HepG2 (cell line): Measurements from ENCODE around the gene EPB42. TPM values are rescaled to one million over a fixed set of nuclear protein-coding genes. Genes with fewer than 3 reads are reported as not detected.

Source experiments
- ATAC-seq: fragments of 200-7000 bp; cut with Tn5 transposase; 3 replicates; pipeline ENCODE4 v1.9.1; 2020; ENCODE audit warnings: mild to moderate bottlenecking, moderate library complexity
- BruUV-seq: library from RNA; stranded (reverse); fragments of 400-500 nt; replicated peaks from 2 replicates; lab custom pipeline; 2021; lab: Mats Ljungman, UMichigan
- CTCF ChIA-PET: fragments of 300-600 bp; formaldehyde crosslinking; extraction: SDS; loops from one replicate; lab custom pipeline; 2021; ENCODE audit warnings: low total read pairs, inconsistent platforms, low intra/inter-chr PET ratio; lab: Yijun Ruan, JAX
- POLR2A ChIA-PET: fragments of 350-600 bp; sonication (Branson Sonifier 250); formaldehyde crosslinking; loops from one replicate; lab custom pipeline; 2020; ENCODE audit warnings: antibody characterized with exemption, inconsistent platforms; lab: Yijun Ruan, JAX
- DNase-seq: peaks from one replicate; pipeline ENCODE4 v3.0.0-alpha.2; 2015; ENCODE audit warnings: low spot score
- FAIRE-seq: peaks from 3 replicates; lab custom pipeline; 2011; peaks lifted over from hg19 to GRCh38; lab: Jason Lieb, UNC
- H2AFZ ChIP-seq: one replicate; pipeline ENCODE4 v1.6.1; 2011; ENCODE audit warnings: low read length, inconsistent platforms
- H3K27ac ChIP-seq: fragments of 300-600 bp; 3 replicates; pipeline ENCODE4 v1.8.0; 2011; ENCODE audit warnings: mixed run types, mild to moderate bottlenecking, mixed read lengths, low read length, inconsistent platforms; ENCODE audit not compliant: insufficient read depth; ENCODE audit errors: extremely low read length
- H3K27me3 ChIP-seq, 2 experiments: fragments of 200-600 bp in 1 of 2; 2 replicates in 1 of 2; 3 replicates in 1 of 2; pipeline versions ENCODE4 v1.6.0 to v1.8.0; 2011; ENCODE audit warnings: low read length in 2 of 2, mild to moderate bottlenecking in 2 of 2, moderate library complexity in 2 of 2, inconsistent platforms in 1 of 2; ENCODE audit not compliant: insufficient read depth in 2 of 2, control insufficient read depth in 1 of 2
- H3K36me3 ChIP-seq, 2 experiments: fragments of 200-600 bp in 1 of 2; replicated peaks in 1 of 2; 2 replicates in 1 of 2; 3 replicates in 1 of 2; pipeline versions ENCODE4 v1.5.1 to v1.8.0; 2011; ENCODE audit warnings: low read length in 2 of 2, inconsistent platforms in 1 of 2; ENCODE audit not compliant: insufficient read depth in 2 of 2, control insufficient read depth in 1 of 2
- H3K4me1 ChIP-seq: 2 replicates; pipeline ENCODE4 v1.5.1; 2012; ENCODE audit warnings: low read length, inconsistent platforms; ENCODE audit not compliant: insufficient read depth
- H3K4me2 ChIP-seq: 2 replicates; pipeline ENCODE4 v1.6.0; 2011; ENCODE audit warnings: low read depth, low read length, inconsistent platforms
- H3K4me3 ChIP-seq, 3 experiments: fragments of 200-600 bp in 1 of 3; sonication (generic), shearing (Covaris generic) in 1 of 3; replicated peaks in 1 of 3; 2 replicates each; pipeline ENCODE4 v1.5.1; 2011 to 2016; ENCODE audit warnings: low read length in 3 of 3, inconsistent platforms in 2 of 3, low read depth in 2 of 3, mild to moderate bottlenecking in 2 of 3, control low read depth in 1 of 3, mixed read lengths in 1 of 3; ENCODE audit not compliant: insufficient read depth in 1 of 3
- H3K79me2 ChIP-seq: one replicate; pipeline ENCODE4 v1.6.1; 2011; ENCODE audit warnings: low read length, inconsistent platforms; ENCODE audit not compliant: insufficient read depth
- H3K9ac ChIP-seq: 2 replicates; pipeline ENCODE4 v1.6.0; 2011; ENCODE audit warnings: mild to moderate bottlenecking, low read depth, low read length, inconsistent platforms; ENCODE audit not compliant: insufficient read depth
- H3K9me3 ChIP-seq: 2 replicates; pipeline ENCODE4 v1.5.1; 2012; ENCODE audit warnings: mild to moderate bottlenecking, low read length
- H4K20me1 ChIP-seq: 2 replicates; pipeline ENCODE4 v1.6.0; 2011; ENCODE audit warnings: inconsistent platforms, mild to moderate bottlenecking, low read length, moderate library complexity; ENCODE audit not compliant: insufficient read depth
- AHR ChIP-seq: IDR thresholded peaks from 2 replicates; pipeline ENCODE4 v1.6.1; 2018; ENCODE audit warnings: missing genetic modification reagents, missing compliant biosample characterization
- RFX5 ChIP-seq: IDR thresholded peaks from 2 replicates; pipeline ENCODE4 v1.6.1; 2011; ENCODE audit warnings: low read depth, low read length, improper control_type of control experiment
- SOX13 ChIP-seq, 3 experiments: fragments of 450-650 bp in 1 of 3; sonication (generic) in 1 of 3; formaldehyde crosslinking in 1 of 3; IDR thresholded peaks in 2 of 3; conservative IDR thresholded peaks in 1 of 3; 2 replicates each; pipeline versions ENCODE4 v1.5.0 to v1.6.1; 2016 to 2020; ENCODE audit warnings: antibody characterized with exemption in 1 of 3, mild to moderate bottlenecking in 1 of 3, missing compliant biosample characterization in 1 of 3, missing genetic modification reagents in 1 of 3, moderate library complexity in 1 of 3
- ZNF138 ChIP-seq: sonication (generic); formaldehyde crosslinking; IDR thresholded peaks from 2 replicates; pipeline ENCODE4 v1.5.0; 2020; ENCODE audit warnings: mild to moderate bottlenecking, low read depth, missing genetic modification reagents
- ZNF775 ChIP-seq: sonication (generic); formaldehyde crosslinking; IDR thresholded peaks from 2 replicates; pipeline ENCODE4 v1.4.0; 2020; ENCODE audit warnings: missing genetic modification reagents, mild to moderate bottlenecking, moderate library complexity, borderline replicate concordance
- ZSCAN9 ChIP-seq: IDR thresholded peaks from 2 replicates; pipeline ENCODE4 v1.6.1; 2016; ENCODE audit warnings: borderline replicate concordance
- WGBS: methylation state at CpG from one replicate; pipeline ENCODE4 v1.1.6; 2017; ENCODE audit warnings: low lambda C conversion rate; 5-methylcytosine and 5-hydroxymethylcytosine counted together
- in situ Hi-C: cut with HindIII; loops from 2 replicates; pipeline ENCODE4 v1.10.0; 2017; ENCODE audit warnings: low pct_unique_long_range_greater_than_20kb; ENCODE audit not compliant: extremely low pct_ligation_motif_present
- intact Hi-C: fragments of 100-400 bp; cut with micrococcal nuclease; formaldehyde crosslinking; loops from one replicate; pipeline ENCODE4 v1.10.0; 2022; ENCODE audit not compliant: unreplicated experiment
- polyA plus RNA-seq, 8 experiments: library from polyadenylated mRNA; depleted of rRNA in 3 of 8; stranded (reverse) in 7 of 8; unstranded in 1 of 8; fragments of >200 nt; fragmentation: Illumina TruSeq in 4 of 8; extraction: Trizol in 4 of 8; gene quantifications; 2 replicates each; pipeline versions ENCODE4 v1.2.1 to v1.2.3, GENCODE V29; 2011 to 2016; ENCODE audit warnings: low read depth in 4 of 8, missing spikeins in 1 of 8, mixed read lengths in 1 of 8; ENCODE audit not compliant: insufficient read depth in 1 of 8
- total RNA-seq, 5 experiments: library from RNA; depleted of rRNA; stranded (reverse); fragments of >200 nt; fragmentation: Illumina TruSeq; extraction: Trizol; gene quantifications; 2 replicates each; pipeline ENCODE4 v1.2.3, GENCODE V29; 2016; ENCODE audit warnings: low read depth in 1 of 5
- TF ChIP-seq, protein P1 (sequence below): sonication (generic); formaldehyde crosslinking; IDR thresholded peaks from 2 replicates; pipeline ENCODE4 v1.9.0; 2021; ENCODE audit warnings: missing genetic modification reagents, borderline replicate concordance
- TF ChIP-seq, protein P2 (sequence below): fragments of 450-650 bp; IDR thresholded peaks from 2 replicates; pipeline ENCODE4 v1.6.1; 2017; ENCODE audit warnings: mild to moderate bottlenecking

The EPB42 gene
- total and polyA plus RNA-seq, 2 of the 13 experiments (the other 11 are each of a cell fraction or from before 2014, with no cell fraction given): not detected

DNA sequence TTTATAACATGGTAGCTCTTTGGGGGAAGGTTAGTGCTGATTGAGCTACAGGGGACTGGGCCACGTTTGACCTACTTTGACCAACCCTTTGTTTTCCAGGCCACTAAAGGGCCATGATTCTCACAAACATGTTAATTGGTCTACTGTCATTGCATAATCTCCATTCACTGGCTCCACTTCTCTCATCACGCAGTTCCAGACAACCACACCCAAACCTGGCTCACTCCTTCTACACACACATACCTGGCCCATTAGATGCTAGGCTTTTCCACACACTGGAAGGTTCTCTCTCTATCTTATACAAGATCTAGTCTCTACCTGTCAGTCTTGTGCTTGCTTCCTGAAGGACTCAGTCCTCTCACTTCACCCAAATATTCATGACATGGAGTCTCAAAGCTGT, 30.0 kb upstream of the EPB42 start:
- no peak overlapping the region for H2AFZ ChIP-seq
- no TSS peak for BruUV-seq
- H3K9me3 ChIP-seq: no peaks in the 10 kb centered on the region
- no peak for TF ChIP-seq SOX13 (IDR thresholded peaks at IDR 0.05)
- no peak for TF ChIP-seq SOX13 (CRISPR knock-in tag; conservative IDR thresholded peaks at IDR 0.05 in 1 of 2, IDR thresholded peaks at IDR 0.05 in 1 of 2)
- TF ChIP-seq, protein P1, sequence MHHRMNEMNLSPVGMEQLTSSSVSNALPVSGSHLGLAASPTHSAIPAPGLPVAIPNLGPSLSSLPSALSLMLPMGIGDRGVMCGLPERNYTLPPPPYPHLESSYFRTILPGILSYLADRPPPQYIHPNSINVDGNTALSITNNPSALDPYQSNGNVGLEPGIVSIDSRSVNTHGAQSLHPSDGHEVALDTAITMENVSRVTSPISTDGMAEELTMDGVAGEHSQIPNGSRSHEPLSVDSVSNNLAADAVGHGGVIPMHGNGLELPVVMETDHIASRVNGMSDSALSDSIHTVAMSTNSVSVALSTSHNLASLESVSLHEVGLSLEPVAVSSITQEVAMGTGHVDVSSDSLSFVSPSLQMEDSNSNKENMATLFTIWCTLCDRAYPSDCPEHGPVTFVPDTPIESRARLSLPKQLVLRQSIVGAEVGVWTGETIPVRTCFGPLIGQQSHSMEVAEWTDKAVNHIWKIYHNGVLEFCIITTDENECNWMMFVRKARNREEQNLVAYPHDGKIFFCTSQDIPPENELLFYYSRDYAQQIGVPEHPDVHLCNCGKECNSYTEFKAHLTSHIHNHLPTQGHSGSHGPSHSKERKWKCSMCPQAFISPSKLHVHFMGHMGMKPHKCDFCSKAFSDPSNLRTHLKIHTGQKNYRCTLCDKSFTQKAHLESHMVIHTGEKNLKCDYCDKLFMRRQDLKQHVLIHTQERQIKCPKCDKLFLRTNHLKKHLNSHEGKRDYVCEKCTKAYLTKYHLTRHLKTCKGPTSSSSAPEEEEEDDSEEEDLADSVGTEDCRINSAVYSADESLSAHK (CRISPR knock-in tag): no peak
- TF ChIP-seq ZNF775 (CRISPR knock-in tag): no peak
- no peak for TF ChIP-seq AHR
- TF ChIP-seq ZSCAN9 (CRISPR knock-in tag): no peak
- TF ChIP-seq, protein P2, sequence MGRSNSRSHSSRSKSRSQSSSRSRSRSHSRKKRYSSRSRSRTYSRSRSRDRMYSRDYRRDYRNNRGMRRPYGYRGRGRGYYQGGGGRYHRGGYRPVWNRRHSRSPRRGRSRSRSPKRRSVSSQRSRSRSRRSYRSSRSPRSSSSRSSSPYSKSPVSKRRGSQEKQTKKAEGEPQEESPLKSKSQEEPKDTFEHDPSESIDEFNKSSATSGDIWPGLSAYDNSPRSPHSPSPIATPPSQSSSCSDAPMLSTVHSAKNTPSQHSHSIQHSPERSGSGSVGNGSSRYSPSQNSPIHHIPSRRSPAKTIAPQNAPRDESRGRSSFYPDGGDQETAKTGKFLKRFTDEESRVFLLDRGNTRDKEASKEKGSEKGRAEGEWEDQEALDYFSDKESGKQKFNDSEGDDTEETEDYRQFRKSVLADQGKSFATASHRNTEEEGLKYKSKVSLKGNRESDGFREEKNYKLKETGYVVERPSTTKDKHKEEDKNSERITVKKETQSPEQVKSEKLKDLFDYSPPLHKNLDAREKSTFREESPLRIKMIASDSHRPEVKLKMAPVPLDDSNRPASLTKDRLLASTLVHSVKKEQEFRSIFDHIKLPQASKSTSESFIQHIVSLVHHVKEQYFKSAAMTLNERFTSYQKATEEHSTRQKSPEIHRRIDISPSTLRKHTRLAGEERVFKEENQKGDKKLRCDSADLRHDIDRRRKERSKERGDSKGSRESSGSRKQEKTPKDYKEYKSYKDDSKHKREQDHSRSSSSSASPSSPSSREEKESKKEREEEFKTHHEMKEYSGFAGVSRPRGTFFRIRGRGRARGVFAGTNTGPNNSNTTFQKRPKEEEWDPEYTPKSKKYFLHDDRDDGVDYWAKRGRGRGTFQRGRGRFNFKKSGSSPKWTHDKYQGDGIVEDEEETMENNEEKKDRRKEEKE: no peak
- no peak for TF ChIP-seq ZNF138 (CRISPR knock-in tag)
- TF ChIP-seq RFX5: no peak
- H3K4me3 ChIP-seq: no peak overlapping the region
- in situ Hi-C loops (no loop called here), intact Hi-C loops (no loop called here)
- POLR2A ChIA-PET: no interaction called here
- no peaks in the 10 kb centered on the region for H3K36me3 ChIP-seq
- CTCF ChIA-PET: no interaction called here
- 0% methylated on average over 2 of the region's 2 CpGs for WGBS
- FAIRE-seq (no peak), ATAC-seq (no peak), DNase-seq (no peak)
- no peaks in the 10 kb centered on the region for H4K20me1 ChIP-seq
- H3K79me2 ChIP-seq: no peaks in the 10 kb centered on the region
- no peak overlapping the region for H3K27ac ChIP-seq
- H3K4me2 ChIP-seq: no peak overlapping the region
- H3K9ac ChIP-seq: no peak overlapping the region
- no peaks in the 10 kb centered on the region for H3K4me1 ChIP-seq
- H3K27me3 ChIP-seq: peaks cover 0 to 6% of the 10 kb centered on the region in 2 experiments; a peak in 2 of 5 replicates
